Skeletal muscle tissue (tissue), 4 donors: Measurements from ENCODE around the gene SULT4A1. TPM values are rescaled to one million over a fixed set of nuclear protein-coding genes. Genes with fewer than 3 reads are reported as not detected.

Experiments
- H3K27ac ChIP-seq: one replicate; pipeline ENCODE4 v1.7.0; 2013; ENCODE audit warnings: mild to moderate bottlenecking, low read depth, low read length, inconsistent platforms
- H3K27me3 ChIP-seq, 3 donors: one replicate each; pipeline ENCODE4 v1.7.0; 2013; ENCODE audit warnings: low read length in 3 of 3; ENCODE audit not compliant: control insufficient read depth in 3 of 3, insufficient read depth in 3 of 3
- H3K36me3 ChIP-seq, 3 donors: one replicate each; pipeline ENCODE4 v1.7.0; 2013; ENCODE audit warnings: low read length in 3 of 3; ENCODE audit not compliant: control insufficient read depth in 3 of 3, insufficient read depth in 3 of 3
- H3K4me1 ChIP-seq, 3 donors: one replicate each; pipeline ENCODE4 v1.7.0; 2013; ENCODE audit warnings: low read length in 3 of 3, mild to moderate bottlenecking in 3 of 3; ENCODE audit not compliant: control insufficient read depth in 3 of 3, insufficient read depth in 3 of 3
- H3K4me3 ChIP-seq, 3 donors: one replicate each; pipeline ENCODE4 v1.7.0; 2013; ENCODE audit warnings: low read length in 3 of 3
- H3K9ac ChIP-seq, 3 donors: one replicate each; pipeline ENCODE4 v1.7.0; 2013; ENCODE audit warnings: low read length in 3 of 3, mild to moderate bottlenecking in 3 of 3, moderate library complexity in 2 of 3, low read depth in 1 of 3
- H3K9me3 ChIP-seq, 3 donors: one replicate each; pipeline ENCODE4 v1.7.0; 2013; ENCODE audit warnings: low read length in 3 of 3; ENCODE audit not compliant: control insufficient read depth in 3 of 3
- total RNA-seq: library from RNA; depleted of rRNA; stranded (reverse); fragments of >200 nt; gene quantifications from one replicate; pipeline ENCODE4 v1.2.3, GENCODE V29; 2014
- donor health status: Osteomylitis.

The SULT4A1 gene
- total RNA-seq, 1 donor from 2014 or later = under 0.01 TPM

- Histone ChIP-seq H3K27me3 (peaks cover 17 to 50% (median 49%) of the 10 kb centered on the region in 3 donors), H3K36me3 (no peaks in the 10 kb centered on the region), H3K9ac (no peak overlapping the region), H3K27ac (no peak overlapping the region), H3K4me1 (peaks cover 0 to 4% (median 4%) of the 10 kb centered on the region in 3 donors), H3K4me3 (no peak overlapping the region), H3K9me3 (no peaks in the 10 kb centered on the region)
Measured at GRCh38 chr22:43847376-43848289, 14.7 kb downstream of the SULT4A1 start.

GRCh38 chr22:43846966-43847365, 15.3 kb downstream of the SULT4A1 start:
- Histone ChIP-seq H3K4me3 (no peak overlapping the region), H3K9me3 (no peaks in the 10 kb centered on the region), H3K9ac (no peak overlapping the region), H3K27ac (no peak overlapping the region), H3K4me1 (peaks cover 0 to 4% (median 4%) of the 10 kb centered on the region in 3 donors), H3K36me3 (no peaks in the 10 kb centered on the region), H3K27me3 (peaks cover 11 to 47% (median 42%) of the 10 kb centered on the region in 3 donors)

GRCh38 chr22:43845981-43846380, 16.3 kb downstream of the SULT4A1 start:
- no peak overlapping the region for H3K9ac ChIP-seq
- peaks cover 4 to 39% (median 37%) of the 10 kb centered on the region in 3 donors for H3K27me3 ChIP-seq
- H3K27ac ChIP-seq = no peak overlapping the region
- H3K9me3 ChIP-seq = no peaks in the 10 kb centered on the region
- H3K4me1 ChIP-seq = peaks cover 0 to 4% (median 4%) of the 10 kb centered on the region in 3 donors
- H3K36me3 ChIP-seq = no peaks in the 10 kb centered on the region
- no peak overlapping the region for H3K4me3 ChIP-seq

- Histone ChIP-seq H3K4me1 (peaks cover 0 to 4% (median 4%) of the 10 kb centered on the region in 3 donors), H3K9me3 (no peaks in the 10 kb centered on the region), H3K27me3 (peaks cover 2 to 38% (median 32%) of the 10 kb centered on the region in 3 donors), H3K4me3 (no peak overlapping the region), H3K36me3 (no peaks in the 10 kb centered on the region), H3K9ac (no peak overlapping the region), H3K27ac (no peak overlapping the region)
Measured at GRCh38 chr22:43844560-43845545, 17.5 kb downstream of the SULT4A1 start.

GRCh38 chr22:43843783-43844530, 18.4 kb downstream of the SULT4A1 start:
- Histone ChIP-seq H3K9me3 (no peaks in the 10 kb centered on the region), H3K4me1 (peaks cover 0 to 4% (median 4%) of the 10 kb centered on the region in 3 donors), H3K36me3 (no peaks in the 10 kb centered on the region), H3K27me3 (peaks cover 2 to 35% (median 27%) of the 10 kb centered on the region in 3 donors), H3K9ac (no peak overlapping the region), H3K27ac (no peak overlapping the region), H3K4me3 (no peak overlapping the region)

- no peaks in the 10 kb centered on the region for H3K9me3 ChIP-seq
Measured at GRCh38 chr22:43841742-43842141, 20.6 kb downstream of the SULT4A1 start.

GRCh38 chr22:43840851-43841250, 21.5 kb downstream of the SULT4A1 start:
- H3K4me1 ChIP-seq = no peaks in the 10 kb centered on the region
- H3K27me3 ChIP-seq = peaks cover 11 to 31% (median 20%) of the 10 kb centered on the region in 3 donors
- no peaks in the 10 kb centered on the region for H3K9me3 ChIP-seq

More at GRCh38 chr22:43841742-43842141, 20.6 kb downstream of the SULT4A1 start:
- Histone ChIP-seq H3K4me1 (no peaks in the 10 kb centered on the region), H3K9ac (no peak overlapping the region), H3K27ac (no peak overlapping the region), H3K4me3 (no peak overlapping the region), H3K27me3 (peaks cover 14 to 27% (median 19%) of the 10 kb centered on the region in 3 donors), H3K36me3 (no peaks in the 10 kb centered on the region)

GRCh38 chr22:43840431-43840830, 21.9 kb downstream of the SULT4A1 start:
- peaks cover 15 to 35% (median 24%) of the 10 kb centered on the region in 3 donors for H3K27me3 ChIP-seq
- no peak overlapping the region for H3K27ac ChIP-seq
- H3K9ac ChIP-seq = no peak overlapping the region
- no peak overlapping the region for H3K4me3 ChIP-seq
- H3K36me3 ChIP-seq = no peaks in the 10 kb centered on the region
- no peaks in the 10 kb centered on the region for H3K4me1 ChIP-seq
- H3K9me3 ChIP-seq = no peaks in the 10 kb centered on the region

More at GRCh38 chr22:43840851-43841250, 21.5 kb downstream of the SULT4A1 start:
- Histone ChIP-seq H3K36me3 (no peaks in the 10 kb centered on the region), H3K4me3 (no peak overlapping the region), H3K27ac (no peak overlapping the region), H3K9ac (no peak overlapping the region)

GRCh38 chr22:43839781-43840180, 22.5 kb downstream of the SULT4A1 start:
- no peak overlapping the region for H3K27ac ChIP-seq
- H3K9me3 ChIP-seq = no peaks in the 10 kb centered on the region
- peaks cover 15 to 36% (median 26%) of the 10 kb centered on the region in 3 donors for H3K27me3 ChIP-seq
- H3K9ac ChIP-seq = no peak overlapping the region
- H3K4me1 ChIP-seq = no peaks in the 10 kb centered on the region
- no peak overlapping the region for H3K4me3 ChIP-seq
- H3K36me3 ChIP-seq = no peaks in the 10 kb centered on the region
